ENCODE measurements around the gene PHAX.

DNA sequence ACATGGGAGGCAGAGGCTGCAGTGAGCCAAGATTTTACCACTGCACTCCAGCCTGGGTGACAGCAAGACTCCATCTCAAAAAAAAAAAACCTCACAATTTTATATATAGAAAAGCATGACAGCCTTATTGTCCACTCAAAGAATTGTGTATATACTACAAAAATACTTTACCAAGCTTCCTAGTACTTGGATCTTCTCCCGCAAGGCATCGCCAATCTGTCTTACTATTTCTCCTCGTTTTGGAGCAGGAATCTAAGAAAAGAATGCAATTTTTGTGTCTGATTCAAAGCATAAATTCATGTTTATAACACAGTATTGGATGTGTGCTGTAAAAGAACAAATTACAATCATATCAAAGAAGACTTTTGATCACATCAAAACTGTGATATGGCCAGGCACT is 17.0 kb upstream of the PHAX start:
- TF ChIP-seq, protein P1, sequence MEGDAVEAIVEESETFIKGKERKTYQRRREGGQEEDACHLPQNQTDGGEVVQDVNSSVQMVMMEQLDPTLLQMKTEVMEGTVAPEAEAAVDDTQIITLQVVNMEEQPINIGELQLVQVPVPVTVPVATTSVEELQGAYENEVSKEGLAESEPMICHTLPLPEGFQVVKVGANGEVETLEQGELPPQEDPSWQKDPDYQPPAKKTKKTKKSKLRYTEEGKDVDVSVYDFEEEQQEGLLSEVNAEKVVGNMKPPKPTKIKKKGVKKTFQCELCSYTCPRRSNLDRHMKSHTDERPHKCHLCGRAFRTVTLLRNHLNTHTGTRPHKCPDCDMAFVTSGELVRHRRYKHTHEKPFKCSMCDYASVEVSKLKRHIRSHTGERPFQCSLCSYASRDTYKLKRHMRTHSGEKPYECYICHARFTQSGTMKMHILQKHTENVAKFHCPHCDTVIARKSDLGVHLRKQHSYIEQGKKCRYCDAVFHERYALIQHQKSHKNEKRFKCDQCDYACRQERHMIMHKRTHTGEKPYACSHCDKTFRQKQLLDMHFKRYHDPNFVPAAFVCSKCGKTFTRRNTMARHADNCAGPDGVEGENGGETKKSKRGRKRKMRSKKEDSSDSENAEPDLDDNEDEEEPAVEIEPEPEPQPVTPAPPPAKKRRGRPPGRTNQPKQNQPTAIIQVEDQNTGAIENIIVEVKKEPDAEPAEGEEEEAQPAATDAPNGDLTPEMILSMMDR (IDR thresholded peaks at IDR 0.05): no peak
- no peak for TF ChIP-seq POLR2A (IDR thresholded peaks at IDR 0.05)
- no peak for TF ChIP-seq POLR2AphosphoS5 (IDR thresholded peaks at IDR 0.05)

All from suprapubic skin (tissue), 4 donors.